Hippocampal formation (tissue), 2 donors: ENCODE results near the gene FAM107B.
A peak's percentile ranks its signal among the peaks of the same experiment; 100 is the strongest.

Source experiments
- DNase-seq, 2 donors: peaks; one replicate each; lab custom pipeline; 2025; lab: John Stamatoyannopoulos, UW

Gene FAM107B

DNA sequence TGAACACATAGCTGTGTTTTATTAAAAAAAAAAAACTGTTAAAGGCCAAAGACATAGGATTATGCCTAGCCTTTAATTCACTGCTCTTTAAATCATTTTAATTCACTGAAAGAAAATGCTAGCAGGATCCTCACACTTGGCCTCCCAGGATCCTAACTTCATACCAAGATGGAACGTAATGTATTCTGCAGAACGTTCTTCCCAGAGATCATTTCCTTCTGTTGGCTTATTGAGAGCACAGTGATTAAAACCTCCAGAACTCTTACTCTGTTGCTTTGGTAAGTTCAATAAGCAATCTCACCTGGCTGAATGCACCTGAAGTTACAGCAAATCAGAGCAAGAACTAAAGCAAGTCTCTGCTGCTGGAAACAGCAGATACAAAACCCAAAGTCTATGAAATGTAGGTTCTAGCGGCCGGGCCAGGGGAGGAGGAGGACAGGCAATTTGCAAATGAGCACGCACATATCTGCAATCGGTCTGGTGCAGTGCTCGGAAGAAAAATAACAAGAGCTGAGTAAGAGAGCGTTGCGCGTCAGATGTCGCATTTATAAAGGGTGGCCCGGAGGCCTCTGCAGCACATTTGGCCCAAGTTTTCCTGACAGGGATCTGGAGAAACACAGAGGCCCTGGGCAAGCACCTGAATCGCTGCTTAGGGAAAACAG lies 193.9 kb downstream of the FAM107B start:
- DNase-seq: no peak

DNA sequence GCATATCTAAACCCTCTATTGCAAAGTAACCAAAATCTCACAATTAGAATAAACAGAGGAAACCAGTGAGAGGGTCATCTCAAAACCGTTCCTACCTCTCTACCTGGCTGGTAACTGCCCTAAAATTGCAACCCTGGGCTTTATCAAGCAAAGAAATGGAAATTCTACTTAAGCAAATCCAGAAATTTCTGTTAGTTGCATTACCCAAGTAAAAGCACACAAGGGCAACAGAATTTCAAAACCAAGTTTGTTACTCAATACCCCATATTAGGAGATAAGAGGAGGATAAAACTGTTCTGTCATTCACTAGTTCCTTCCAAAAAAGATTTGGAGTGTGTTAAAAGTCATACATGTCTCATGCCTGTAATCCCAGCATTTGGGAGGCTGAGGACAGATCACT lies 195.3 kb downstream of the FAM107B start:
- DNase-seq: no peak

DNA sequence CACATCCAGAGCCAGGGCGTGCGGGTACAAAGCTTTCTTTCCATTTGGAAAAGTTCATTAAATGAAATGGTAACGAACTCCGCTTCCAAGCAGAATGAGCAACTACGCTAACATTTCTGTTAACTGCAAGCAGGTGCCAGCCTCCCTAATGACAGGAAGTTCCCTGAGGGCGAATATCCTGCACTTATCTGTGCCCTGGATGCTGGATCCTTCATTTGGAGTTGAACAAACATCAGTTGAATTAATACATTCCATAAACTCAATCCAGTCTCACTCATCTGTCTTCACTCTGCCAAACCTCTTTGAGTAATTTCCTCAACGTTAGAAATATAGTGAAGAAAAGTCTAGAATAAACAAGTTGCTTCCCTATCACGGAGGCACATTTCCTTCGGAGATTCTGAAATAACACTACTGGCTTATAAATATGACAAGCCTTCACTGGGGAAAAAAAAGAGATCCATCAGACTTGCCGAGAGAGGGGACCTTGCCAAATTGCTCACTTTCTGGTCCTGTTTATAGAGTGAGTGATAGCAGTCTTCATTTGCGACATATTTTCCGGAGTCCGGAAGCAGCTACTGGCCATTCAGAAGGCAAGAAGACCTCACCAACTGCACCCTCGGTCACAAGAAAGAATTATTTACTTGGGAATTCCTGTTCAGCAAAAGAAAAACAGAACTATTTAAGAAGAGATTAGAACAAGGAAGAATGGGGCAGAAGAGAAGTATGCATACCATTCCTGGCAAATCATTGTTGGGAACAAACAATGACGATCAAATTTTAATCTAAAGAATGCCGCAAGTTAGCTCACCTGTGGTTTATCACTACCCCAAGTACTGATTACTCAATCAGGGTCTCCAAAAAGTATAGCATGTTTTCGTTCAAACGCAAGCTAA lies 196.4 kb downstream of the FAM107B start:
- no peak for DNase-seq

GRCh38 chr10:14574885-14575284 lies 199.8 kb downstream of the FAM107B start:
- no peak for DNase-seq

DNA sequence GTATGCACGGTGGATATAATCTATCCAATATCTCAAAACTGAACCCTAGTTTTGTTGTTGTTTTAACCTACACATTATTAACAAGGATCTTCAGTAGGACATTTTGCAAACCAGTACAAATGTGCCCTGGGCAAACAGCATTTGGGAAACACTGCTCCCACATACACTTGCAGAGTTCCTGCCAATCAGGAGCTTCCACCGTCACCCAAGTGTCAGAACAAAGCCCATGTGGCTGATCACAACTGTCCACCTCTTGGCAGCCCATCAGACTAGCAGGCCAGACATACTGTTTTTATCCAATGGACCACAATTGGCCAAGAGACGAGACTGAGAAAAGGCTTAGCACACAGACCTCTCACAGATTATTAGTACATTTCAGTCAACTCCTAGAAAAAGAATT lies 200.4 kb downstream of the FAM107B start:
- no peak for DNase-seq

DNA sequence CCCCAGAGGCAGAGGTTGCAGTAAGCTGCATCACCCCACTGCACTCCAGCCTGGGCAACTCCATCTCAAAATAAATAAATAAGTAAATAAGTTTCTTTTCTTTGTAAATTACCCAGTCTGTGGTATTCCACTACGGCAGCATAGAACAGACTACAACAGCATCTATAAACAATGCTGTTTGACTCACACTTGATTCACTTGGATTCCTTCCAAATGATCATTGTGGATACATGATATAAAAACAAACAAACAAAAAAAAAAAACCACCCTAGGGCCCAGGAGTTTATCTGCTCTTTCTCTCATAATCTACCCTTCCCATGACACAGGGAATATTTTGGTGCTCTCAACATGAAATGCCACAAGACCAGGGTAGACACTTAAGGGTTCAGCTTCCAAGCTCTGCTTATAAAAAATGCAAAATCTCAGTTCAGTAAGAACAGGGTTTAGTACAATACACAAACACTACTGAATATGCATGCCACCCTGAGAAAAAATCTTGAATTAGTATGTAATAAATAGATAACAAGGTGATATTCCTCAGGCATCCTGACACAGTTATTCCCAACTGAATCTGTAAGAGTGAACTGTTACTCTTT lies 200.9 kb downstream of the FAM107B start:
- no peak for DNase-seq

DNA sequence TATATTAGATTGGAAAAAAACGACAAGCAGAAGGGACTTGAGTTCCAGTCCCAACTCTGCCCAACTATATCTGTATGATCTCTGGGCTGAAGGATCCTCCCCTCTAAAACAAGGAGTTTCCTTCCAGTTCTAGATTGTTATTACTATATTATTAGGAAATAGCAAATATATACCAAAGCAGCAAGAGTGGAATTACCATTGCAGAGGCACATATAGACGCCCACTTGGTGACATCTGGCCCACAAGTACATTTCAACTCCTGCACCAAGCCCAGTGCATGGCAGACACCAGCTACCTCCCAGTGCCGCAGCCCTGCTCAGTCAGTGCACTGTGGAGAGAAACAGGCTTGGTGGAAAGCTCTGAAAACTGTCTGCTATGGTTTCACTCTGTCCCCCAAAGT lies 201.9 kb downstream of the FAM107B start:
- no peak for DNase-seq

GRCh38 chr10:14571866-14572507 lies 202.7 kb downstream of the FAM107B start:
- DNase-seq: peak; percentile 76 to 93

GRCh38 chr10:14570800-14571199 lies 203.9 kb downstream of the FAM107B start:
- peak in 1 of 2 donors; percentile 28 for DNase-seq

DNA sequence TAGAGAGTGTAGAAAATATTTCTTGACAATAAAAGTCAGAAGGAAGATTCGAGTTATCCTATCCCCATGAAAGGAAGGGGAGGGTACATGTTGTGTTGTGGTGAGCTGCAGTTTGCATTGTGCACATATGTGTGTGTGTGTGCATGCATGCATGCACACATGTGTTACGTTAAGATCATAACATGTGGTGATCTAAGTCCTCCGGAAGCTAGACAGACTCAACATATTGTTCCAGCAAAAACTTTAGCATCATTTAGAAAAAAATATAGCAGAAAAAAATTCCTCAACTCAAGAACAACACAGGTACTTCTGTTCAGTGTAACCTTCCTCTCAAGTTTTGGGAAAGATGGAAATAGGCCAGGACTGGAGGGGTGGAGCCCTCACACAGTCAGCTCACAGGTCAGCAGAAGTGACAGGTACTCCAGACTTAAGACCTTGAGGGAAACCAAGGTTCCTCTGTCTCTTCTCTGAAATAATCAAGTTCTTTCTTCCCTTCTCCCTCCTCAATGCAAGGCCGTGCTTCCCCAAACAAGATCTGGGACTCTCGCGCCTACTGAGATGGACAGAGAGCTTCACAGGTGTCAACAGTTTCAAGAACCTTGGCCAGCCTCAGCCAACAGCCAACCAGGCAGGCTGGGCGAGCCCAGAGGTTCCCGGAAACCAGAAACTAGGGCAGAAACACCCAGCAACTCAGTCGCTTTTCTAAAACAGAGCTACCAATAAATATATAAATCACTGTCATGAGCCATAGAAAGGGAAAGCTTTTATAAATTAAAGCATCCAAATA lies 205.2 kb downstream of the FAM107B start:
- DNase-seq: no peak

GRCh38 chr10:14567421-14567820 lies 207.3 kb downstream of the FAM107B start:
- DNase-seq: no peak

DNA sequence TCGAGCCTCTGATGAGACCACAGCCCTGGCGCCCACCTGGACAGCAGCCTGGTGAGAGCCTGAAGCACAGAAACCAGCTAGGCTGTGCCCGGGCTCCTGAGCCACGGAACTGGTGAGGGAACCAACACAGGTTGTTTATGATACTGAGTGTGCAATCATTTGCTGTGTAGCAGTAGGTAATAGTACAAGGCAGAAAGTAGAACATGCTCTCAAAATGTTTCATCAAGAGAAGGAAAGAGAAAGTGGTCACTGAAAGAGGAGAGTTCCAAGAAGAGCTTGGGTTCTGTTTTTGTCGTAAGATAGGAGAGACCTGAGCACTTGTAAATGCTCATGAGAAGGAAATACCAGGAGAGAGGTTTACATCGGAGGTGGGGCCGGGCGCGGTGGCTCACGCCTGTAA lies 208.2 kb downstream of the FAM107B start:
- DNase-seq: no peak

DNA sequence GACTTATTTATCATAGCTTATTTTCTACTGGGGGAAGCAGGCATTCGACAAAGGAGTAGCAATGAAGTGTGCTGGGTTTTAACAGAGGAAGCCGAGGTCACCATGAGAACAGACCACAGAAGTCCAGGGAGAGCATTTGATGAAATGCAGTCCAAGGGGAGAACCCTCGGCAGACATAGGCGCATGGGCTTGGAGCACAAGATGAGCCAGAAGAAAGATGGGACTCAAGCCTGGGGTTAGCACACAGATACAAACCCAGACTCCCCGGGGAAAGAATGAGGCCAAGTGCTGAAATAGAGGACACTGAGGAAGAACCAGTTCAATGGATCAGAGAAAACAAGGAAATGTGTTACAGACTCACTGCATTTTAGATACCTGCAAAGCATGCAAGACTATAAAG lies 209.5 kb downstream of the FAM107B start:
- no peak for DNase-seq

DNA sequence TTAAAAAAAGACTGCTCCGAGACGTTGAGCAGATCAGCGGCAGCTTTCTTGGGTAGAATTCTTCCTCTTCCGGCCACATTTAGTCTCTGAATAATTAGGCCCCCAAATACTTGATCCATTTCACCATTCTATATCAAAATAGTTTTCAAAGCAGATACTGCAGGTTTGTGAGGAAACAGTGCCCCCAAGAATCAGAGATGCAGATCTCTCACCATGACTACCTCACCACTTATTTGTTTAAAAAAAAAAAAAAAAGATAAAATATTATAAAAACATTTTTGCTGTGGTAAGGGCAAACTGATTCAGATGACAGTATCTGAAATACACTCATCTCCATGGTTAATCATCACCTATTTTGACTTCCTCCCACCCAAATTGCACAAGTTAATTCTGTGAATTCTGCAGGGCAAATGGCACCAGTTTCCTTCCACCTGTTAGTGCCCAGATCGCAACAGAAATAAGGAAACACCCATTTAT lies 210.4 kb downstream of the FAM107B start:
- DNase-seq: no peak

DNA sequence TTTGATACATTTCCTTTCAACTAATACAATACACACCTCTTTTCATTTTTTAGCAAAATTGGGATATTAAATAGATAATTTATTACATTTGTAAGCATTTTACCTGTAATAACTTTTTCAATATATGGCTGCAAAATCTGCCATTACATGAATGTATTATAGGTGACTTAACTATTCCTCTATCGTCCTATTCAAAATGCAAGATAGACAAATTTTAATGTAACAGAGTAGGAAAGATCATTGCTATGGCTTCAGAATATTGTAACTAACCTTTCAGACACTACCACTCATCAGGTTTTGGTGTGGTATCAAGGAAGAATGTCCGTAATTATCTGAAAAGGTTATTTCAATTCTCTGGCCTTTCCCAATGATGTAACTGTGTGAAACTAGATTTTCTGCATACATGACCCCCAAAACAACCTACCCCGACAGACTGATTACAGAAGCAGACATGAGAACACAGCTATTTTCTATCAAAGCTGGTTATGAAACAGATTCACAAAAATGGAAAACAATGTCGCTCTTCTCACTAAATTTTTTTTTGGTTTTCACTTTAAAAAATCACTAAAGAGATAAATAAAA lies 211.2 kb downstream of the FAM107B start:
- DNase-seq: no peak

- DNase-seq: no peak
Observed at GRCh38 chr10:14563076-14563336, 211.7 kb downstream of the FAM107B start.

DNA sequence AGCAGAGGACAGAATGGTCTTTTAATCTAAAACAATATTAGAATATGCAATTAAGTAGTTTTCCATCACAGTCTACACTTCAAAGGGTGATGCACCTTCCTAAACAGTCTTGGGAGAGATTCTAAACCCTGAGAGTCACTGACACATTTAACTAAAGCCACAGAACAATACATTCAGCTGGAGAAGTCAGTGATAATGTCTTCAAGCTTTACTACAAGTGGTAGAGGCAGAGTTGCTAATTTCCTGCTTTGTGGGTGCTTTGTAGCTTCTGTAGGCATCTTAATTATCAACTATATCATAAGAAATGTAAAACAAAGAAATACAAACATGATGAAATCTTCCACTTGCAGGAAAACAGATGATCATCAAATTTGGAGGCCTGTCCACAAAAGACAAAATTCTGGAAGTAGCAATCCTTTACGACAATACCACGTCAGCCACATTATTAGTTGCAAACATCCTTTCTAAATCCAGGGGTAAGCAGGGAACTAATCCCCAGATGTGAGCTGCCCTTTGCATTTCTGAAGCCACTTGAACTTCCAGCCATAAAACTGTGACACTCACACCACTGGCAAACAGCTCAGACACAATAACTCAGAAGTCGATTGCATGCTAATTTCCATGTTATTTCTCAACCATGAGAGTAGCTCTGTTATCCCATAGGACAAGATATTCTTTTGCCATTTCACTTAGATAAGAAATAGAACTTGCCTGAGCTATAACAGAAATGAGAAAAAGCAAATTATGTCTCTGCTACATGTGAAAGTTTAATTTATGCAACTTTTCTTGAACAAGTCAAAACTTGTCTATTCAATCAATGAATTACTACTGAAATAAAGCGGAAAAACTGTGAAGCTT lies 212.2 kb downstream of the FAM107B start:
- no peak for DNase-seq

DNA sequence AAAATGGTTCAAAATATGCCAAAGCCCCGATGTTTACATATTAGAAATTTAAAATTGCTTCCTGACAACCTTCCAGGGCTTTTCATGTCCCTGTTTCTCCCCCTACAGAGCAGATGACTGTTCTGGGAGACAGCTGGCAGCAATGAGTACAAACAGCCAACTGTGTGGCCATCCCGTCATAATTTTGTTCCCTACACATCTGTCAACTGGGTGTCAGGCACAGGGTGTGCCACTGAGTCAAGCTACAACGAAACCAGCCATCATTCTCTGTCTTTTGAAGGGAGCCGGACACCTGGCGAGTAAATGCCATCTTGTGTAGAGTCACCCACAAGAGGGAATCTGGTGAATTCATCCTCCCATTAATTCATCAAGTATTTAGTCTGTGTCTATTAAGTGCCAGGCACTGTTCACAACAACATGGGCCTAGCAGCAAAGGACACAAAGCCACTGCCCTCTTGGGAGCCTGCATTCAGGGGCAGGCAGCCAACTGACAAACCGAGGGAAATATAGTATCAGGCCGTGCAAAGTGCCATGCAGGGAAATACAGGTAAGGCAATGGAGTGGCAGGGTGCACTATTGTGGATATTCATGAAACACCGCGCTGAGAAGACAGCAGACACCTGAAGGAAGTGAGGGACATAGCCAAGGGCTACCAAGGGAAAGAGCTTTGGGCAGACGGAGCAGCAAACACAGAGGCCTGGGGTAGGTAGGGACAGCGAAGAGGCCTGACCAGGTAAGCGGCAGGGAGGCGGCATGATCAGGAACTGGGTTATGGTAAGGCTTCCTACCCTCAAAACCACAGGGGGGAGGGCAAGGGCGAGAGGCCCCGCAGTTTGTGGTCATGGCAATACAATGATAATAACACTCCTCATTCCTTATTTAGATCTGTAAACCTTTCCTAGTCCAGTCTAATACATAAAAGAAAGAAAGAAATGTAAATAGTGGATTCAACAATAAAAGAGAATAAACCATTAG lies 213.6 kb downstream of the FAM107B start:
- peak; percentile 35 to 50 for DNase-seq

DNA sequence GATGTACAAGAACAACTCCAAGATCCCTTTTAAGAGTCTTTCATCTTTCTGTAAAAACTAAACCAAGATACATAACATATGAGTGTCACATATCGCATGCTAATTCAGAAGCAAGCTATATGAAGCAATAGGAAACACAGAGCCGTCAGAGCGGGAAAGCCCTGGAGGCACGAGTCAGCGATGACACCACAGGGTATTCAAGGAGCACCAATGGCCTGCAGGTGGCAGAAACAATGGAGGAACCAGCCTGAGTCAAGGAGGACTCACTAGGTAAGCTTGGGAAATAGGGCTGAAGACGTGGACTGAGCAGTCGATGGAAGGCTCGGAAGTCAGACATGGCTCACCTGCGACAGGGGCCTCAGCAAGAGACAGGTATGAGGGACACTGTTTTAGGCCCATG lies 214.4 kb downstream of the FAM107B start:
- no peak for DNase-seq
